Muscle of back (tissue), 13 donors: ENCODE results near the gene SEC24C. TPM values are rescaled to one million over a fixed set of nuclear protein-coding genes. Genes with fewer than 3 reads are reported as not detected.
"Not testable (repeated sequence)": the region's sequence is repeated elsewhere in the genome, so short reads cannot be mapped to it uniquely, and the experiment has no call there.

Experiments
- DNase-seq, 3 donors: peaks; one replicate each; pipeline versions ENCODE4 v3.0.0 to v3.0.0-alpha.2; 2013
- long read RNA-seq, 9 donors: transcript quantifications; one replicate each; lab custom pipeline, GENCODE V29; 2026
- polyA plus RNA-seq, 10 donors: library from polyadenylated mRNA; unstranded; fragments of 120-200 nt; gene quantifications; one replicate each; pipeline ENCODE4 v1.2.1, GENCODE V29; 2013; ENCODE audit not compliant: insufficient read length in 10 of 10

SEC24C gene, protein sequence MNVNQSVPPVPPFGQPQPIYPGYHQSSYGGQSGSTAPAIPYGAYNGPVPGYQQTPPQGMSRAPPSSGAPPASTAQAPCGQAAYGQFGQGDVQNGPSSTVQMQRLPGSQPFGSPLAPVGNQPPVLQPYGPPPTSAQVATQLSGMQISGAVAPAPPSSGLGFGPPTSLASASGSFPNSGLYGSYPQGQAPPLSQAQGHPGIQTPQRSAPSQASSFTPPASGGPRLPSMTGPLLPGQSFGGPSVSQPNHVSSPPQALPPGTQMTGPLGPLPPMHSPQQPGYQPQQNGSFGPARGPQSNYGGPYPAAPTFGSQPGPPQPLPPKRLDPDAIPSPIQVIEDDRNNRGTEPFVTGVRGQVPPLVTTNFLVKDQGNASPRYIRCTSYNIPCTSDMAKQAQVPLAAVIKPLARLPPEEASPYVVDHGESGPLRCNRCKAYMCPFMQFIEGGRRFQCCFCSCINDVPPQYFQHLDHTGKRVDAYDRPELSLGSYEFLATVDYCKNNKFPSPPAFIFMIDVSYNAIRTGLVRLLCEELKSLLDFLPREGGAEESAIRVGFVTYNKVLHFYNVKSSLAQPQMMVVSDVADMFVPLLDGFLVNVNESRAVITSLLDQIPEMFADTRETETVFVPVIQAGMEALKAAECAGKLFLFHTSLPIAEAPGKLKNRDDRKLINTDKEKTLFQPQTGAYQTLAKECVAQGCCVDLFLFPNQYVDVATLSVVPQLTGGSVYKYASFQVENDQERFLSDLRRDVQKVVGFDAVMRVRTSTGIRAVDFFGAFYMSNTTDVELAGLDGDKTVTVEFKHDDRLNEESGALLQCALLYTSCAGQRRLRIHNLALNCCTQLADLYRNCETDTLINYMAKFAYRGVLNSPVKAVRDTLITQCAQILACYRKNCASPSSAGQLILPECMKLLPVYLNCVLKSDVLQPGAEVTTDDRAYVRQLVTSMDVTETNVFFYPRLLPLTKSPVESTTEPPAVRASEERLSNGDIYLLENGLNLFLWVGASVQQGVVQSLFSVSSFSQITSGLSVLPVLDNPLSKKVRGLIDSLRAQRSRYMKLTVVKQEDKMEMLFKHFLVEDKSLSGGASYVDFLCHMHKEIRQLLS
- polyA plus RNA-seq = 10 to 100 TPM; 43.1 to 55.6 (median 48.8) TPM
- long read RNA-seq, donor 1, partial matches to known transcripts = 5 of 5 reads
- long read RNA-seq, donor 1, other reads (novel, unspliced or antisense) = 0 of 5 reads
- long read RNA-seq, donor 2, full-length matches to known transcripts = 1 of 6 reads
- long read RNA-seq, donor 2, partial matches to known transcripts = 5 of 6 reads
- long read RNA-seq, donor 2, other reads (novel, unspliced or antisense) = 0 of 6 reads
- long read RNA-seq, donor 3 = 0 reads
- long read RNA-seq, donor 4, partial matches to known transcripts = 29 of 29 reads
- long read RNA-seq, donor 4, other reads (novel, unspliced or antisense) = 0 of 29 reads
- long read RNA-seq, donor 5, full-length matches to known transcripts = 1 of 9 reads
- long read RNA-seq, donor 5, partial matches to known transcripts = 8 of 9 reads
- long read RNA-seq, donor 5, other reads (novel, unspliced or antisense) = 0 of 9 reads
- long read RNA-seq, donor 6 = 0 reads
- long read RNA-seq, donor 7, full-length matches to known transcripts = 1 of 10 reads
- long read RNA-seq, donor 7, partial matches to known transcripts = 9 of 10 reads
- long read RNA-seq, donor 7, other reads (novel, unspliced or antisense) = 0 of 10 reads
- long read RNA-seq, donor 8 = 0 reads
- long read RNA-seq, donor 9 = 0 reads

DNA sequence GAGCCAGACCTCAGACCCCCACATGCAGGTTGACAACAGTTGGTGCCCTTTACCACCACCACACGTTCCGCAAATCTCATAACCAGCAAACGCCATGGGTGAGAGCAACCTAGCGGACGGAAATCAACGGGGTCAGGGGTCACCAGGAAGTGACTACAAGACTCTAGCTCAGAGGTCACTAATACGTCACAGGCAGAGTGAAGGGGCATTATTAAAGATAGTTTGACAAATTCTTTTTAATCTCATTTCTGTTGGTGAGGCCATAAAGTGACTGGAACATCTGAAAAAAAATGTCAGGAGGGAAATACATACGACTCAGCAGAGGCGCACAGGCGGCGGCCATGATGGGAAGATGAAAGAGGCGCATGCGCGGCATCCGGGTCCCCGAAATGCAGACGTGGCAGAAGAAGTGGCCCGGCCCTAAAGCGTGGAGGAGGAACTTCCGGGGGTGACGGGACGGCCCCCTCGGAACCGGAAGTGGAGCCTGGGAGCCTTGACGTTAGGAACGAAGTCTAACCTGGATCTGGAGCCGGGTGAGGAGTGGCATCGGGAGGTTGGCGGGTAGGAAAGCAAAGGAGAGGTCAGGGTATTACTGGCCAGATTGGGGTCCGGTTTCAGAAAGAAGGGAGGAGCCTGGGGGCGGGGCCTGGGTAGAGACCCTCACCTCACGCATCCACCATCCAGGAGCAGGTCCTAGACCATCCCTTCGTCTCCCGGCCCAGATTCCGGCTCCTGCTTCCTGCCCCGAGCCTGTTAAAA, at the start of gene SEC24C:
TSS of gene SEC24C (plus strand) at position 468 of the 759 bp plus-strand sequence. CDS start 2,461 bp downstream, outside the sequence.
- peak; percentile 97 to 99 (median 99) for DNase-seq

- not testable (repeated sequence) for DNase-seq
Measured at GRCh38 chr10:73695302-73695701, 48.9 kb upstream of the SEC24C start.

GRCh38 chr10:73697675-73698159, 46.5 kb upstream of the SEC24C start, which contains the start of gene AGAP5:
Gene AGAP5, minus strand, starts transcription at chr10:73698109. Its CDS starts 354 bp downstream, at chr10:73697755.
- not testable (repeated sequence) for DNase-seq

- not testable (repeated sequence) for DNase-seq
Measured at GRCh38 chr10:73698819-73699218, 45.4 kb upstream of the SEC24C start.

GRCh38 chr10:73703924-73704323, 40.2 kb upstream of the SEC24C start:
- not testable (repeated sequence) for DNase-seq

- DNase-seq = not testable (repeated sequence)
Measured at GRCh38 chr10:73705506-73706072, 38.6 kb upstream of the SEC24C start.

DNA sequence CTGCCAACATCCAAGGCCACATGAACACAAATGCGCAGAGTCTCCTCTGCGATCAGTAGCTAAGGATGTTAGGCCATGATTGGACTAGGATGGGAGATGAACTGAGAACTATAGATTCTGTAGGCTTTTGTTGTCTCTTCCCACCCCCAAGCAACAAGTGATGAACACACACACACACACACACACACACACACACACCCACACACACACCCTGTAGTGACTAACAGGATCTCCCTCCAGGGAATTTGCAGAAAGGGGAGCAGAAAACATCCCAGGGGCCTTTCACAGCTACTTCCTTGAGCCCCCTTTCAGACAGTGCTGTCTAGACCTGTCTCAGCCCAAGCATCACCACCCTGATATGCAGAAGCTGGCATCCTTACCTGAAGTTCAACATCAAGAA, 37.7 kb upstream of the SEC24C start:
- not testable (repeated sequence) for DNase-seq

GRCh38 chr10:73707628-73708027, 36.5 kb upstream of the SEC24C start:
- not testable (repeated sequence) for DNase-seq

- not testable (repeated sequence) for DNase-seq
Measured at GRCh38 chr10:73708122-73708521, 36.0 kb upstream of the SEC24C start.

DNA sequence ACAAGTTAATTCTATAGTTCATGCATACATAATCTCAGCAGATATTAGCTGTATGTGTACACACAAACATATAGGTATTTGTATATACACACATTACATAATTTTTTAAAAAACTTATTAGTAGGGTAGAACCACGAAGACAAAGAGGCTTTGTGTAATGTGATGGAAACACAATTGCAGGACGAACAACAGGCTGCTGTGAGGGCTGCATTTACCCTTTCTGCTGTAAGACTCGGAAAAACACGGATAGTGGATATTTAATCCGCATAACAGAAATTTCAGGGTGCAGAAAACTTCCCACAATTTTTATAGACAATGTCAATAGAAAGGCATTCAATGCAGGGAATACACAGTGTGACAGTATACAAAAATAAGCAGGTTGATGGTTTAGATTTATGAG, 32.5 kb upstream of the SEC24C start:
- DNase-seq = not testable (repeated sequence)

DNA sequence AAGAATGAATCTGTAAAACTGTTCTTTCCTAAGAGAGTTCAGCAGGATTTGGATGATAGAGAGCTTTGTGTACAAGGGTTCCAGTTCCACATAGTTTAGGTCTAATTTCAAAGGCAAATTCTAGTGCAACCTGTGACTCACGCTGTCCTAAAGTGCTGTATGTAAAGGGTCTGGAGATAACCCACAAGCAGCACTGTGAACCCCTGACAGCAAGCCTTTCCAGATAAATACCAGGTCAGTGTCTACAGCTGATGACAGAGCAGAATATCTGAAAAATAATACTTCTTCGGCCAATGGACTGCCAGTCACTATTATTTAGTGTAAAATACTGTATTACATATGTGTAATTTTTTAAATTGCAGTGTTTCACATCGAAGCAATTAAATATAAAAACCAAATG, 30.3 kb upstream of the SEC24C start:
- DNase-seq = not testable (repeated sequence)

GRCh38 chr10:73714483-73714882, 29.7 kb upstream of the SEC24C start:
- DNase-seq = not testable (repeated sequence)

- not testable (repeated sequence) for DNase-seq
Measured at GRCh38 chr10:73715179-73716156, 28.7 kb upstream of the SEC24C start.

- DNase-seq = no peak
Measured at GRCh38 chr10:73716251-73716650, 27.9 kb upstream of the SEC24C start.

- peak in 1 of 3 donors; percentile 21 for DNase-seq
Measured at GRCh38 chr10:73717556-73717955, 26.6 kb upstream of the SEC24C start.

DNA sequence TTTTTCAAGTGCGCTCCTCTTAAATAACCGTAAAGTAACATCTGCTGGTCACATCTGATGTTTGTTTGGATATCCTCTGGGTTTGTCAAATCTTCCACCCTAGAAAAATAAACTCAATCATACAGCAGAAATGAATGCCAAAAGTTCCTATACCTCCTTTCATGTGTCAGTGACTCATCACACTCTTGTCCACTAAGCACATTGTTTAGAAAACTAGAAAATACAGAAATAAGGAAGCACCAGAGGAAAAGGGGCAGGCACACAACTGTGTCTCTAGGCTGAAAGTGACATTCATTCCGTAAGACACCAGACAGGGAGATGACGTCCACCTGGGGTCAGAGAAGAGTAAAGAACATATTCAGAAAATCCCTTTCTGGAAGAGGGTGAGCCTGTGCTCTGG, 23.6 kb upstream of the SEC24C start:
- DNase-seq = not testable (repeated sequence)

DNA sequence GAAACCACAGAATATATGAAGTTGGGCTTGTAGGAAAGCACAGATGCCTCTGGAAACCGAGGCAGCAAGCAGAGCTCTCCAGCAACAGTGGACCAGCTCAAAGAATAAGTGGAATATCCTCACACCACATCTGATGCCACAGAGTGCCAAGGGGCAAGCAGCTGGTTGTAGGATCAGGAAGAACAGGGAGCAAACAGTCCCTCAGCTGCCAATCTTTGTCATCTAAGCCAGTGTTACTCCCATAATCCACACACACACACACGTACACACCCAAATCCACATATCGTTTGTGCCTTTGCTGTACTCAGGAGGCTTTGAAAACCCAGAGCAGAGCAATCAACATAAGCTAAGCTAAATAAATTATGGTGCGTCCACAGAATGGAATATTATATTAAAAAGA, 20.7 kb upstream of the SEC24C start:
- no peak for DNase-seq

GRCh38 chr10:73729781-73730152, 14.4 kb upstream of the SEC24C start:
- peak in 1 of 3 donors; percentile 26 for DNase-seq
